GM21390 (cell line): Measurements from ENCODE around the gene ZBTB18.

Experiments used
- ATAC-seq: cut with Tn5 transposase; IDR thresholded peaks from one replicate; pipeline ENCODE4 v1.9.1; 2021; ENCODE audit not compliant: unreplicated experiment

The ZBTB18 gene

GRCh38 chr1:244087021-244087560 lies 36.0 kb downstream of the ZBTB18 start:
- ATAC-seq = no peak

GRCh38 chr1:244087611-244088010 lies 36.5 kb downstream of the ZBTB18 start:
- no peak for ATAC-seq

DNA sequence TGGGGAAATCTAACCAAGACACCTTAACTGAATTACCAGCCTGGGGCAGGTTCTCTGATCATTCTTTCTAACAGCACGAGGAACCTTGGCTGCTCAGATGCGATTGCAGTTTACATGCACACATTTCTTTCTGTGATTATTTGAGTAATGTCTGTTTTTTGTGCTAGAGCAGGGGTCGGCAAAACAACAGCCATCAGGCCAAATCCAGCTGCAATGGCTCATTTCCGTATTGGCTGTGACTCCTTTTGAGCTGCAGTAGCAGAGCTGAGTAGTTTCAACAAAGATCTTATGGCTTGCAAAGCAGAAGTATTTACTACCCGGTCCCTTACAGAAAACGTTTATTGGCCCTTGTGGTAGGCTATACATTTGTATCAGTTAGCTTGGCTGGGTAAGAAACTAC lies 37.1 kb downstream of the ZBTB18 start:
- ATAC-seq = no peak

- no peak for ATAC-seq
Observed at GRCh38 chr1:244089561-244089960, 38.5 kb downstream of the ZBTB18 start.

GRCh38 chr1:244090645-244091044 lies 39.6 kb downstream of the ZBTB18 start:
- no peak for ATAC-seq

DNA sequence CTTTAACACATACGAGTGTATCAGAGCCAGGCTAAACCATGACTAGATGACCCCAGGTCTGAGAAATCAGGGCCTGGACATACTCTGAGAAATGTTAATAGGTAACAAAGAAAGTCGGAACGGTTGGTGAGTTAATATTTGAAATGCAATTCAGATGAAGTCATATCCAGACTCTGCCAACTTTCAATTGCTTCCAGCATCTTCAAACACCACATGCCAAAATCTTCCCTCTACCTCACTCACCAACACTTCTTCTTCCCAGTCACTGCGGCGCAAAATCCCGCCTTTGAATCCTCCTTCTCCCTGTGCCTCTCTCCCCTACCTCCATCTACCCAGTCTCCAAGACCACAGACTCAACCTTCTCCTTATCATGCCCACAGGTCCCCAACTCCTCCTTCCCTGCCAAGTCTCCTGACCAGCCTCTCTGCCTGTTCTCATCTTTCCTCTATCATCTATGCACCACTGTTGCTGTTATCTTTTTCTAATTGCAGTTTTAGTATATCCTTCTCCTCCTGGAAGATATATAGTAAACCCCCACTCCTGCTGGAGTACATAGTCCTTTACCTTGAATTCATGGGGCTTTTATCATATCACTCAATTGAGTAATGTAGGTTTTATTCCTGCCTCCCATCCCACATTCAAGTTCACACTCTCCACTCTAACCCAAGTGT lies 41.3 kb downstream of the ZBTB18 start:
- ATAC-seq = no peak

DNA sequence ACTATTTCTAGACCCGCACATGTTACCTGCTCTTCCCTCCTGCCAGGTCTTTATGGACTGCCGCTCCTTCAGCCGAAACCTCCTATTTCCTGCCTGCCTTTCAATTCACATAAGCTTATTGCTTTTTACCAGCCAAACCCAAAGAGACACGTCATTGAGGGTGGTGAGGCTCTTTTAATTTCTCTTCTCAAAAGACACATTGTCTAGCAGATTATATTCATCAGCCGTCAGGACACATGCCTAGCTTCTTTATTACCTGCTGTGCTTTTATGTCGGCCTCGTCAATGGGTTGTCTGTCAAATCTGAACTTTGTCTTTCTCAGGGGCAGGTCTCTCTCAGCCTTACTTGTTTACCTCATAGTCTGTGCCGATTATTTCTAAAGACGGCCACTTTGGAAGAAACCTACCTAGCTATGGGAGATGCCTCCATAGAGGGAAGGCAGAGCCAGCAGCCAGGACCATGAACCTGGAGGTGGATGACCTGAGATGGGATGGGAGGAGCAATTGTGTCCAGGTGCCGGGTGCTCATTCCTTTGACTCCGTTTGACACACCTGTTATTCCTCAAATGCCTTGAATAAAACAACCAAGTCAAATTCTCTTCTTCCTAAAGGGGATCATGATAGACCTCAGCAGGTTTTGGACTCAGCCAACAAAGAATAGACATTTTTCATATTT lies 42.0 kb downstream of the ZBTB18 start:
- no peak for ATAC-seq

- no peak for ATAC-seq
Observed at GRCh38 chr1:244094880-244095528, 43.9 kb downstream of the ZBTB18 start.

- no peak for ATAC-seq
Observed at GRCh38 chr1:244095529-244095911, 44.4 kb downstream of the ZBTB18 start.

GRCh38 chr1:244096066-244096610 lies 45.1 kb downstream of the ZBTB18 start:
- ATAC-seq = no peak

DNA sequence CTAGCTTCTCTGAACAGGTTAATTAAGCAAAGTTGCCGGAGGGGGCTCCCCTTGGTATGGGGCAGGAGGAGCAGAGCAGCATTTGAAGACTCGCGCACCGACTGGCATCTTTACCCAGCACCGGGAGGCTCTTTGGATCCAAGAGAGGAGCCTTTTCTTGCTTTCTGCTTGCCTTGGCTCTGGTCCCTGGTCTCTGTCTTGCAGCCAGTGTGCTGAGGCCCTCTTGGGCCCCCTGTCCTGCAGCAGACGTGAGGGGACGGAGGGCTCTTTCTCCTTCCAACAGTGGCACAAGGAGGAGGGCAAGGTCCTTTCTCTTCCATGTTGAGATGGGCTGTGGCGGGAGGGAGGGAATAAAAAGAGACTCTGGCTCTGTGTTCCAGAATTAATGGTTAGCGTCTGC lies 45.6 kb downstream of the ZBTB18 start:
- ATAC-seq = no peak

- no peak for ATAC-seq
Observed at GRCh38 chr1:244097523-244098405, 46.7 kb downstream of the ZBTB18 start.

DNA sequence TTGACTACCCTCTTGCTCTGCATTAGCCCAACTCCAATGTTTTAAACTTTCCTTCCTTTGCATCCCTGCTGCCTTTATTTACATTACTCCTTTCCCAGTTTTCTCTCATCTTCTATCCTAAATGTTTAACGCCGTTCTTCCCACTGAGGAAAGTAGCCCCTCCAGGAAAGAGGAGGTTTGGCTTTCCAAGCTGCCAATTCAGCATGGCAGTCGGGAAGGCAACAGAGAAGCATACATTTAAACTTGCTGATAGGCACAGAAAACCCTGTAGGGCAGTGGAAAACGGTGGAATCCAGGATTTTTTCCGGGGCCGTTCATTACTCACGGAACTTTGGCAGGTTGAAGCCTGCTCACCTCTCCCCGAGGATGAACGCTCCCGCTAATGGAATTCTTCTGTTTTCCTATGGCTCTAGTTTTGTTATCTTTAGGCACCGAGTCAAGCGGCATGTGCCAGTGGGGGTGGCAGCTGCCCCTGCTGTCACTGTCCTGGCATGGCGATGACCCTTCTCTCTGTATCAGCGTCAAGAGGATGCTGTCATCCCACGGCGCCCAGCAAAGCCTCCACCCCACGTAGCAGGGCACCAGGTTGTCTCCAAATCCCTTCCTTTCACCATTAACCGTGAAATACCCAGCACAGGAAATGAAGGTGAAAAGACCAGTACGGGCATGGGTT lies 48.3 kb downstream of the ZBTB18 start:
- no peak for ATAC-seq

DNA sequence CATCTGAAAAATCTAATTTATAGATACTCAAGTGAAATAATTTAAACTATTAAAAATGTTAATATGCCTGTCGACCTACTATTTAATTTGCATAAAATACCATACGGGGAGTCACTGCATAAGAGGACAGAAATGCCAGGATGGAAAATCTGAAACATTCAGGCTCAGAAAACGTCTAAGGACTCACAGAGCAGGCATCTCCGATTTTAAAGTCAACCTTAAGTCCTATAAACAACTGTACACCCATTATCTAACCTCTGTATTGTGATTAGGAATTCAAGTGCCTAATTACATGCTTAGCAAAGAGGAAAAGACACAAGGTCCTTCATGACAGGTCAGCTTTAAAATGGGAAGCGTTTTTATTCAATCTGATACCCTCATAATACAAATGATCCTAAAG lies 49.2 kb downstream of the ZBTB18 start:
- ATAC-seq = no peak

- no peak for ATAC-seq
Observed at GRCh38 chr1:244100704-244101453, 49.8 kb downstream of the ZBTB18 start.

DNA sequence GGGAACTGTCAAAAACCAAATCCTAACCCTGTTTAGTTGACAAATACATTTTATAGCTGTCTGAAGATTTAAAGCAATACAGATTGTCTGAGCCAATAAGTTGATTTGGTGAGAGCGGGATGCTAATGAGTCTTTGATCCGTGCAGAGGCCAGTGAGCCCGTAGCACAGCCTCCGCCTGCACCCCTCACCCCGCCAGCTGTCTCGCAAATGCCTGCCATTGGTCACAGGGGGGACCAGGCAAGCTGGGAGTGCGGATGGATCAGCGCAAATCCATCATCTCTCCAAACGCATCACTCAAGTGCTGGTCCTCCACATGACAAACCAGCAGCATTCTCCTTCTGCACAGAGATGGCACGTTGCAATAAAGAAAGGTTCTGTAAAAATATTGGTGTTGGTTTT lies 51.0 kb downstream of the ZBTB18 start:
- no peak for ATAC-seq

- no peak for ATAC-seq
Observed at GRCh38 chr1:244102468-244102867, 51.4 kb downstream of the ZBTB18 start.

- ATAC-seq = no peak
Observed at GRCh38 chr1:244104309-244105060, 53.4 kb downstream of the ZBTB18 start.

DNA sequence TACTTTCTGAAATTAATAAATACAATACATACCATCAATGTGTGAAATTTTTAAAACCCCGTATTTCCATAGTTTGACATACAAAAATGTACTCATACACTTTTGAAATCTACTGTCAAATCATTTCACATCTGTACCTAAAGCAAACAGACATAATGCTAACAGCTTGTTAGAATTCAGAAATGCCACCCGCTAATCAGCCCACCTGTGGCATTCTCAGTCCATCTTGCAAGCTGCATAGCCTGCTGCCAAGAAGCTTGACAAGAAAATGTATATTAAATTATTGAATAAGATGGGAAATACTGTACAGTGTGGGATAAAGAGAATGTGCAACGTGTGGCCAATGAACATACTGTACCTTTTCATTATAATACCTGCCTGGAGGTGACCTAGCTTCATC lies 55.1 kb downstream of the ZBTB18 start:
- no peak for ATAC-seq
